K562 (cell line): ENCODE data around the gene TMEM176A. TPM values are rescaled to one million over a fixed set of nuclear protein-coding genes. Genes with fewer than 3 reads are reported as not detected.

Source experiments
- ATAC-seq: fragments of 200-7000 bp; cut with Tn5 transposase; 3 replicates; pipeline ENCODE4 v1.9.1; 2020; ENCODE audit warnings: moderate library complexity
- BruUV-seq: library from RNA; stranded (reverse); fragments of 400-500 nt; replicated peaks from 2 replicates; lab custom pipeline; 2021; lab: Mats Ljungman, UMichigan
- CTCF ChIA-PET: fragments of 300-600 bp; formaldehyde crosslinking; extraction: SDS; loops from one replicate; lab custom pipeline; 2021; ENCODE audit warnings: low intra/inter-chr PET ratio; lab: Yijun Ruan, JAX
- POLR2A ChIA-PET: fragments of 300-600, 350-650 bp; sonication (Branson Sonifier 250); formaldehyde crosslinking; extraction: SDS; loops from one replicate; lab custom pipeline; 2021; ENCODE audit warnings: antibody characterized with exemption, inconsistent platforms; lab: Yijun Ruan, JAX
- DNase-seq, 4 experiments: peaks; one replicate each; pipeline versions ENCODE4 v3.0.0 to v3.0.0-alpha.2; 2011 to 2018; ENCODE audit warnings: low spot score in 3 of 4, mixed read lengths in 3 of 4; ENCODE audit errors: extremely low read depth in 1 of 4
- FAIRE-seq: peaks from 2 replicates; lab custom pipeline; 2011; peaks lifted over from hg19 to GRCh38; lab: Jason Lieb, UNC
- H2AFZ ChIP-seq: 2 replicates; pipeline ENCODE4 v1.6.0; 2011; ENCODE audit warnings: low read depth, low read length, control low read depth, inconsistent platforms
- H3K27ac ChIP-seq: fragments of 200-600 bp; 3 replicates; pipeline ENCODE4 v1.8.0; 2011; ENCODE audit warnings: low read depth, mild to moderate bottlenecking, control low read depth, inconsistent platforms, low read length, moderate library complexity, mixed read lengths; ENCODE audit errors: extremely low read depth
- H3K27me3 ChIP-seq, 2 experiments: fragments of 300-600 bp in 1 of 2; 2 replicates in 1 of 2; 3 replicates in 1 of 2; pipeline versions ENCODE4 v1.6.0 to v1.8.0; 2011; ENCODE audit warnings: inconsistent platforms in 2 of 2, low read length in 2 of 2, mild to moderate bottlenecking in 1 of 2, mixed read lengths in 1 of 2, moderate library complexity in 1 of 2; ENCODE audit not compliant: control insufficient read depth in 2 of 2, insufficient read depth in 2 of 2
- H3K36me3 ChIP-seq: fragments of 300-600 bp; 3 replicates; pipeline ENCODE4 v1.8.0; 2011; ENCODE audit warnings: mild to moderate bottlenecking, low read length, inconsistent platforms; ENCODE audit not compliant: control insufficient read depth, insufficient read depth
- H3K4me1 ChIP-seq, 2 experiments: fragments of 200-600 bp in 1 of 2; replicated peaks in 1 of 2; 2 replicates in 1 of 2; 3 replicates in 1 of 2; pipeline versions ENCODE4 v1.5.1 to v1.8.0; 2011; ENCODE audit warnings: inconsistent platforms in 2 of 2, low read length in 2 of 2, mild to moderate bottlenecking in 1 of 2, mixed read lengths in 1 of 2, moderate library complexity in 1 of 2; ENCODE audit not compliant: control insufficient read depth in 2 of 2, insufficient read depth in 2 of 2
- H3K4me2 ChIP-seq: 2 replicates; pipeline ENCODE4 v1.6.1; 2011; ENCODE audit warnings: low read length, control low read depth, inconsistent platforms, mixed read lengths; ENCODE audit not compliant: insufficient read depth
- H3K4me3 ChIP-seq: fragments of 200-600 bp; sonication (generic), shearing (Covaris generic); 2 replicates; pipeline ENCODE4 v1.5.1; 2016; ENCODE audit warnings: control low read depth, inconsistent platforms
- H3K79me2 ChIP-seq: fragments of 200-600 bp; 3 replicates; pipeline ENCODE4 v1.8.0; 2011; ENCODE audit warnings: low read length, inconsistent platforms; ENCODE audit not compliant: control insufficient read depth, insufficient read depth
- H3K9ac ChIP-seq, 2 experiments: 2 replicates each; pipeline versions ENCODE4 v1.6.0 to v1.6.1; 2011; ENCODE audit warnings: low read depth in 2 of 2, low read length in 2 of 2, control low read depth in 1 of 2, inconsistent platforms in 1 of 2, mild to moderate bottlenecking in 1 of 2, mixed read lengths in 1 of 2; ENCODE audit not compliant: insufficient read depth in 1 of 2
- H3K9me1 ChIP-seq: one replicate; pipeline ENCODE4 v1.6.0; 2011; ENCODE audit warnings: inconsistent platforms, mild to moderate bottlenecking, low read length, moderate library complexity; ENCODE audit not compliant: control insufficient read depth, insufficient read depth
- H3K9me3 ChIP-seq: replicated peaks from 2 replicates; pipeline ENCODE4 v1.5.1; 2011; ENCODE audit warnings: low read depth, low read length, inconsistent platforms; ENCODE audit not compliant: control insufficient read depth, insufficient read depth
- H4K20me1 ChIP-seq: replicated peaks from 2 replicates; pipeline ENCODE4 v1.6.1; 2011; ENCODE audit warnings: low read length, inconsistent platforms, mixed read lengths; ENCODE audit not compliant: control insufficient read depth, insufficient read depth
- ARHGAP35 ChIP-seq: fragments of 450-650 bp; IDR thresholded peaks from 2 replicates; pipeline ENCODE4 v1.6.1; 2018; ENCODE audit not compliant: partially characterized antibody
- CBX3 ChIP-seq, 2 experiments: IDR thresholded peaks; 1 replicate in 1 of 2; 2 replicates in 1 of 2; pipeline ENCODE4 v1.6.1; 2012; ENCODE audit warnings: inconsistent platforms in 2 of 2, low read length in 2 of 2, borderline replicate concordance in 1 of 2, control low read depth in 1 of 2
- FOXJ3 ChIP-seq: sonication (generic); formaldehyde crosslinking; IDR thresholded peaks from 2 replicates; pipeline ENCODE4 v1.4.0; 2020; ENCODE audit warnings: mild to moderate bottlenecking, missing genetic modification reagents
- FOXM1 ChIP-seq, 2 experiments: fragments of 450-650 bp in 1 of 2; sonication (generic) in 1 of 2; formaldehyde crosslinking in 1 of 2; IDR thresholded peaks; 2 replicates each; pipeline versions ENCODE4 v1.6.1 to v1.9.0; 2017 to 2022; ENCODE audit warnings: low read depth in 2 of 2, mild to moderate bottlenecking in 2 of 2, missing genetic modification reagents in 1 of 2, moderate library complexity in 1 of 2
- GTF3C2 ChIP-seq: IDR thresholded peaks from 3 replicates; pipeline ENCODE4 v1.6.1; 2011; ENCODE audit warnings: borderline replicate concordance, mild to moderate bottlenecking, moderate library complexity; ENCODE audit not compliant: insufficient read length; ENCODE audit errors: extremely low read depth
- NFIX ChIP-seq: fragments of 250-450 bp; sonication (Bioruptor Pico); IDR thresholded peaks from 2 replicates; pipeline ENCODE4 v1.4.0; 2020; ENCODE audit warnings: low read depth, mild to moderate bottlenecking, moderate library complexity
- SRSF9 ChIP-seq: fragments of 200-400 bp; formaldehyde crosslinking; IDR thresholded peaks from 2 replicates; pipeline ENCODE4 v1.6.1; 2017; ENCODE audit warnings: low read depth, low read length, borderline replicate concordance
- TGIF2 ChIP-seq: sonication (generic); formaldehyde crosslinking; IDR thresholded peaks from 2 replicates; pipeline ENCODE4 v1.8.1; 2022; ENCODE audit warnings: mild to moderate bottlenecking, missing genetic modification reagents, moderate library complexity
- ZNF3 ChIP-seq: fragments of 250-450 bp; sonication (Bioruptor Pico); IDR thresholded peaks from 2 replicates; pipeline ENCODE4 v1.5.0; 2021; ENCODE audit warnings: mild to moderate bottlenecking, moderate library complexity
- WGBS: fragments of 100-300 bp; shearing (Covaris generic); methylation state at CpG from one replicate; pipeline ENCODE4 v1.1.6; 2016; ENCODE audit warnings: low coverage, mixed read lengths; ENCODE audit not compliant: insufficient coverage; ENCODE audit errors: missing lambda C conversion rate; 5-methylcytosine and 5-hydroxymethylcytosine counted together
- in situ Hi-C: fragments of 300-500 bp; cut with MboI; formaldehyde crosslinking; loops from 4 replicates; pipeline ENCODE4 v1.15.0; 2018; ENCODE audit warnings: inconsistent platforms, mixed read lengths
- intact Hi-C: fragments of 100-400 bp; cut with micrococcal nuclease; formaldehyde crosslinking; loops from 2 replicates; pipeline ENCODE4 v1.14.2; 2022
- polyA plus RNA-seq, 8 experiments: library from polyadenylated mRNA; depleted of rRNA in 4 of 8; stranded (reverse) in 5 of 8; unstranded in 3 of 8; fragments of >200 nt; fragmentation: Nextera tagmentation in 2 of 8; fragmentation: Illumina TruSeq in 1 of 8; extraction: Ambion mirVana in 2 of 8; extraction: Trizol in 1 of 8; gene quantifications; 2 replicates each; pipeline versions ENCODE4 v1.2.1 to v1.2.3, GENCODE V29; 2011 to 2014; ENCODE audit warnings: inconsistent platforms in 1 of 8, missing spikeins in 1 of 8
- total RNA-seq, 7 experiments: library from RNA; depleted of rRNA in 6 of 7; stranded (reverse); fragments of >200 nt in 6 of 7; fragmentation: Illumina TruSeq in 2 of 7; extraction: Trizol in 2 of 7; gene quantifications; 2 replicates each; pipeline versions ENCODE4 v1.2.1 to v1.2.3, GENCODE V29; 2011 to 2021; ENCODE audit warnings: low replicate concordance in 1 of 7
- TF ChIP-seq, protein P1 (sequence below): fragments of 450-650 bp; IDR thresholded peaks from 2 replicates; pipeline ENCODE4 v1.6.1; 2018; ENCODE audit not compliant: partially characterized antibody
- TF ChIP-seq, protein P2 (sequence below): fragments of 450-650 bp; IDR thresholded peaks from 2 replicates; pipeline ENCODE4 v1.6.1; 2016; ENCODE audit warnings: missing biosample characterization, missing genetic modification characterization
- TF ChIP-seq, protein P3 (sequence below): IDR thresholded peaks from 3 replicates; pipeline ENCODE4 v1.6.1; 2011; ENCODE audit warnings: borderline replicate concordance, mild to moderate bottlenecking; ENCODE audit not compliant: insufficient read length, insufficient read depth

Gene TMEM176A
- total and polyA plus RNA-seq, 9 of the 15 experiments (the other 6 are each of a cell fraction or from before 2014, with no cell fraction given) = 0.31 TPM; not detected in 8

DNA sequence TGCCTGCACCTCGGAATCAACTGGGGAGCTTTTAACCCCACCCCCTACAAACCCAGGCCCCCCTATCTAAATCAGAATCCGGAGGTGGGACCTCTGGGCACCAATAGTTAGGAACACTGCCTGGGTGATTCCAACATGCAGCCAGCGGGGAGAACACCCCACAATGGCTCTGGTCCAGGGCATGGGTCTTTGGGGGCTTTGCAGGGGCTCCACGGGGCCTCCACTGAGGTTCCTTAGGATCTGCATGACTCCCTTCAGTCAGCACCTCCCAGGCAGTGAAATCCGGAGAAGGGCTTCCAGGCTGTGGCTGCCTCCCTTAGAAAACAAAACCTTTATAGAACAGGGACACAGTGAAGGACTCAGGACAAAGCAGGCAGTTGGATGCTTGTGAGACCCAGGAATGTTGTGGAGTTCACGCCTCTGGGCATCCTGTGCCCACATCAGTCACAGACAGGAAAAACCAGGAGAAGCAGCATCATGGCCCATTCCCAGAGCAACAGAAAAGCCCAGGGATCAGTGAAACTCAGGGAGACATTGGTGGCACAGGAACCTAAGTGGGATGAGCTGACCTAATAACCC is 35.2 kb downstream of the TMEM176A start:
- Histone ChIP-seq H2AFZ (no peak overlapping the region), H3K27me3 (peaks cover 22 to 50% of the 10 kb centered on the region in 2 experiments; a peak in 4 of 5 replicates), H3K4me1 (no peaks in the 10 kb centered on the region), H3K79me2 (no peaks in the 10 kb centered on the region), H3K4me3 (no peak overlapping the region), H3K9me1 (no peaks in the 10 kb centered on the region), H3K9ac (no peak overlapping the region), H3K36me3 (no peaks in the 10 kb centered on the region), H3K27ac (no peak overlapping the region), H3K9me3 (no peaks in the 10 kb centered on the region), H3K4me2 (no peak overlapping the region), H4K20me1 (no peaks in the 10 kb centered on the region)
- ATAC-seq (no peak), FAIRE-seq (no peak), DNase-seq (no peak)
- intact Hi-C loops (no loop called here), in situ Hi-C loops (no loop called here)
- CTCF ChIA-PET = no interaction called here
- BruUV-seq = no TSS peak
- under 1% methylated on average over 6 of the region's 6 CpGs for WGBS
- POLR2A ChIA-PET = interaction anchor here (0.6 to 2.2 kb wide), 5 partner anchors 11 to 177 kb away, joined by 3 to 8 read pairs (median 3); no protein-coding TSS in a partner anchor
- no peak for TF ChIP-seq TGIF2 (CRISPR knock-in tag)
- TF ChIP-seq FOXM1 (IDR thresholded peaks at IDR 0.05; ENCODE audit: low read depth) = no peak
- no peak for TF ChIP-seq FOXM1 (CRISPR knock-in tag; IDR thresholded peaks at IDR 0.05; ENCODE audit: low read depth)
- no peak for TF ChIP-seq FOXJ3 (CRISPR knock-in tag)
- TF ChIP-seq CBX3 (IDR thresholded peaks at IDR 0.05; ENCODE audit: borderline replicate concordance in 1 of 2, low read length in 2 of 2) = no peak
- TF ChIP-seq, protein P1, sequence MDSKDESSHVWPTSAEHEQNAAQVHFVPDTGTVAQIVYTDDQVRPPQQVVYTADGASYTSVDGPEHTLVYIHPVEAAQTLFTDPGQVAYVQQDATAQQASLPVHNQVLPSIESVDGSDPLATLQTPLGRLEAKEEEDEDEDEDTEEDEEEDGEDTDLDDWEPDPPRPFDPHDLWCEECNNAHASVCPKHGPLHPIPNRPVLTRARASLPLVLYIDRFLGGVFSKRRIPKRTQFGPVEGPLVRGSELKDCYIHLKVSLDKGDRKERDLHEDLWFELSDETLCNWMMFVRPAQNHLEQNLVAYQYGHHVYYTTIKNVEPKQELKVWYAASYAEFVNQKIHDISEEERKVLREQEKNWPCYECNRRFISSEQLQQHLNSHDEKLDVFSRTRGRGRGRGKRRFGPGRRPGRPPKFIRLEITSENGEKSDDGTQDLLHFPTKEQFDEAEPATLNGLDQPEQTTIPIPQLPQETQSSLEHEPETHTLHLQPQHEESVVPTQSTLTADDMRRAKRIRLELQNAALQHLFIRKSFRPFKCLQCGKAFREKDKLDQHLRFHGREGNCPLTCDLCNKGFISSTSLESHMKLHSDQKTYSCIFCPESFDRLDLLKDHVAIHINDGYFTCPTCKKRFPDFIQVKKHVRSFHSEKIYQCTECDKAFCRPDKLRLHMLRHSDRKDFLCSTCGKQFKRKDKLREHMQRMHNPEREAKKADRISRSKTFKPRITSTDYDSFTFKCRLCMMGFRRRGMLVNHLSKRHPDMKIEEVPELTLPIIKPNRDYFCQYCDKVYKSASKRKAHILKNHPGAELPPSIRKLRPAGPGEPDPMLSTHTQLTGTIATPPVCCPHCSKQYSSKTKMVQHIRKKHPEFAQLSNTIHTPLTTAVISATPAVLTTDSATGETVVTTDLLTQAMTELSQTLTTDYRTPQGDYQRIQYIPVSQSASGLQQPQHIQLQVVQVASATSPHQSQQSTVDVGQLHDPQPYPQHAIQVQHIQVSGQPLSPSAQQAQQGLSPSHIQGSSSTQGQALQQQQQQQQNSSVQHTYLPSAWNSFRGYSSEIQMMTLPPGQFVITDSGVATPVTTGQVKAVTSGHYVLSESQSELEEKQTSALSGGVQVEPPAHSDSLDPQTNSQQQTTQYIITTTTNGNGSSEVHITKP = no peak
- TF ChIP-seq SRSF9 = no peak
- TF ChIP-seq, protein P2, sequence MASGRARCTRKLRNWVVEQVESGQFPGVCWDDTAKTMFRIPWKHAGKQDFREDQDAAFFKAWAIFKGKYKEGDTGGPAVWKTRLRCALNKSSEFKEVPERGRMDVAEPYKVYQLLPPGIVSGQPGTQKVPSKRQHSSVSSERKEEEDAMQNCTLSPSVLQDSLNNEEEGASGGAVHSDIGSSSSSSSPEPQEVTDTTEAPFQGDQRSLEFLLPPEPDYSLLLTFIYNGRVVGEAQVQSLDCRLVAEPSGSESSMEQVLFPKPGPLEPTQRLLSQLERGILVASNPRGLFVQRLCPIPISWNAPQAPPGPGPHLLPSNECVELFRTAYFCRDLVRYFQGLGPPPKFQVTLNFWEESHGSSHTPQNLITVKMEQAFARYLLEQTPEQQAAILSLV = no peak
- no peak for TF ChIP-seq GTF3C2
- TF ChIP-seq ARHGAP35 = no peak
- no peak for TF ChIP-seq ZNF3
- TF ChIP-seq, protein P3, sequence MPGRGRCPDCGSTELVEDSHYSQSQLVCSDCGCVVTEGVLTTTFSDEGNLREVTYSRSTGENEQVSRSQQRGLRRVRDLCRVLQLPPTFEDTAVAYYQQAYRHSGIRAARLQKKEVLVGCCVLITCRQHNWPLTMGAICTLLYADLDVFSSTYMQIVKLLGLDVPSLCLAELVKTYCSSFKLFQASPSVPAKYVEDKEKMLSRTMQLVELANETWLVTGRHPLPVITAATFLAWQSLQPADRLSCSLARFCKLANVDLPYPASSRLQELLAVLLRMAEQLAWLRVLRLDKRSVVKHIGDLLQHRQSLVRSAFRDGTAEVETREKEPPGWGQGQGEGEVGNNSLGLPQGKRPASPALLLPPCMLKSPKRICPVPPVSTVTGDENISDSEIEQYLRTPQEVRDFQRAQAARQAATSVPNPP = no peak
- no peak for TF ChIP-seq NFIX (CRISPR knock-in tag)
